Endothelial cell (in vitro differentiated cells): ENCODE data around the gene MED6. TPM values are rescaled to one million over a fixed set of nuclear protein-coding genes. Genes with fewer than 3 reads are reported as not detected.

ENCODE experiments used
- DNase-seq: peaks from one replicate; pipeline ENCODE4 v3.0.0; 2021; ENCODE audit warnings: low spot score
- H3K27ac Mint-ChIP-seq: one replicate; pipeline ENCODE4 v1.8.0; 2021; ENCODE audit warnings: mixed read lengths, inconsistent platforms; ENCODE audit not compliant: unreplicated experiment
- H3K27me3 Mint-ChIP-seq: one replicate; pipeline ENCODE4 v1.8.0; 2021; ENCODE audit warnings: mild to moderate bottlenecking, moderate library complexity, mixed read lengths, inconsistent platforms; ENCODE audit not compliant: unreplicated experiment
- H3K36me3 Mint-ChIP-seq: one replicate; pipeline ENCODE4 v1.8.0; 2021; ENCODE audit warnings: mild to moderate bottlenecking, low read depth, mixed read lengths, inconsistent platforms; ENCODE audit not compliant: unreplicated experiment
- H3K4me1 Mint-ChIP-seq: one replicate; pipeline ENCODE4 v1.8.0; 2021; ENCODE audit warnings: mild to moderate bottlenecking, mixed read lengths, inconsistent platforms; ENCODE audit not compliant: unreplicated experiment
- H3K4me3 Mint-ChIP-seq: one replicate; pipeline ENCODE4 v1.8.0; 2021; ENCODE audit warnings: mild to moderate bottlenecking, mixed read lengths, inconsistent platforms; ENCODE audit not compliant: unreplicated experiment
- H3K9me3 Mint-ChIP-seq: one replicate; pipeline ENCODE4 v1.8.0; 2021; ENCODE audit warnings: mixed read lengths, inconsistent platforms; ENCODE audit not compliant: unreplicated experiment
- total RNA-seq: library from RNA; stranded (reverse); fragmentation: NEBNext Ultra II Directional; extraction: Animal tissue kit (Norgen Biotek cat#: 25700); gene quantifications from one replicate; pipeline ENCODE4 v1.2.1, GENCODE V29; 2021; ENCODE audit not compliant: unreplicated experiment
- TF ChIP-seq, protein P1 (sequence below): fragments of 200-600 bp; sonication (generic); IDR thresholded peaks from one replicate; pipeline ENCODE4 v1.5.0; 2021; ENCODE audit warnings: antibody characterized with exemption; ENCODE audit not compliant: unreplicated experiment

The MED6 gene
- total RNA-seq, 1 donor from 2014 or later, result 48.4 TPM

GRCh38 chr14:70645892-70646291 lies 45.4 kb upstream of the MED6 start:
- TF ChIP-seq, protein P1, sequence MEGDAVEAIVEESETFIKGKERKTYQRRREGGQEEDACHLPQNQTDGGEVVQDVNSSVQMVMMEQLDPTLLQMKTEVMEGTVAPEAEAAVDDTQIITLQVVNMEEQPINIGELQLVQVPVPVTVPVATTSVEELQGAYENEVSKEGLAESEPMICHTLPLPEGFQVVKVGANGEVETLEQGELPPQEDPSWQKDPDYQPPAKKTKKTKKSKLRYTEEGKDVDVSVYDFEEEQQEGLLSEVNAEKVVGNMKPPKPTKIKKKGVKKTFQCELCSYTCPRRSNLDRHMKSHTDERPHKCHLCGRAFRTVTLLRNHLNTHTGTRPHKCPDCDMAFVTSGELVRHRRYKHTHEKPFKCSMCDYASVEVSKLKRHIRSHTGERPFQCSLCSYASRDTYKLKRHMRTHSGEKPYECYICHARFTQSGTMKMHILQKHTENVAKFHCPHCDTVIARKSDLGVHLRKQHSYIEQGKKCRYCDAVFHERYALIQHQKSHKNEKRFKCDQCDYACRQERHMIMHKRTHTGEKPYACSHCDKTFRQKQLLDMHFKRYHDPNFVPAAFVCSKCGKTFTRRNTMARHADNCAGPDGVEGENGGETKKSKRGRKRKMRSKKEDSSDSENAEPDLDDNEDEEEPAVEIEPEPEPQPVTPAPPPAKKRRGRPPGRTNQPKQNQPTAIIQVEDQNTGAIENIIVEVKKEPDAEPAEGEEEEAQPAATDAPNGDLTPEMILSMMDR, result no peak
- Mint-ChIP-seq H3K4me1 (peaks cover 60% of the 10 kb centered on the region), H3K27me3 (peaks cover 4% of the 10 kb centered on the region), H3K27ac (peak overlapping the region; percentile 51), H3K4me3 (peak overlapping the region; percentile 74), H3K36me3 (peaks cover 9% of the 10 kb centered on the region), H3K9me3 (no peaks in the 10 kb centered on the region)
- DNase-seq, result no peak

DNA sequence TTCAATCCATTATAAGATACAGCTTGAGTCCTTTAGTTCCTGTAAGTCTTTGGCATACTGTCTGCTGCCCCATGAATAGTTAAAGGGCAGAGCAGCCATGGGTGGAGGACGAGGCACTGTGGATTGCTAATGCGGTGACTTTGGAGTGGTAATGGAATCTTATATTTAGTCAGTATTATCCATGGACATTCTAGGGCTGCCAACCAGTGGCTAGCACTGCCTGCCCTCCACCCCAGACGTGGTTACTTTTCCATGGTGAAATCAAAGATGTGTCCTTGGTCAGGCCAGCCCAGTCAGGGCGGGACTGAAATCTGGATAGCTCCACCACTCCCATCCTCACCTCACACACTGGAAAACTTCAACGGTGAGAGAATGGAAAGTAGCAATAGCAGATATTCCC lies 43.5 kb upstream of the MED6 start:
- peaks cover 10% of the 10 kb centered on the region for H3K27me3 Mint-ChIP-seq
- no peaks in the 10 kb centered on the region for H3K9me3 Mint-ChIP-seq
- DNase-seq, result no peak
- peaks cover 5% of the 10 kb centered on the region for H3K36me3 Mint-ChIP-seq
- no peak overlapping the region for H3K27ac Mint-ChIP-seq
- H3K4me1 Mint-ChIP-seq, result peaks cover 61% of the 10 kb centered on the region
- peak overlapping the region; percentile 96 for H3K4me3 Mint-ChIP-seq
- TF ChIP-seq, protein P1, result no peak

DNA sequence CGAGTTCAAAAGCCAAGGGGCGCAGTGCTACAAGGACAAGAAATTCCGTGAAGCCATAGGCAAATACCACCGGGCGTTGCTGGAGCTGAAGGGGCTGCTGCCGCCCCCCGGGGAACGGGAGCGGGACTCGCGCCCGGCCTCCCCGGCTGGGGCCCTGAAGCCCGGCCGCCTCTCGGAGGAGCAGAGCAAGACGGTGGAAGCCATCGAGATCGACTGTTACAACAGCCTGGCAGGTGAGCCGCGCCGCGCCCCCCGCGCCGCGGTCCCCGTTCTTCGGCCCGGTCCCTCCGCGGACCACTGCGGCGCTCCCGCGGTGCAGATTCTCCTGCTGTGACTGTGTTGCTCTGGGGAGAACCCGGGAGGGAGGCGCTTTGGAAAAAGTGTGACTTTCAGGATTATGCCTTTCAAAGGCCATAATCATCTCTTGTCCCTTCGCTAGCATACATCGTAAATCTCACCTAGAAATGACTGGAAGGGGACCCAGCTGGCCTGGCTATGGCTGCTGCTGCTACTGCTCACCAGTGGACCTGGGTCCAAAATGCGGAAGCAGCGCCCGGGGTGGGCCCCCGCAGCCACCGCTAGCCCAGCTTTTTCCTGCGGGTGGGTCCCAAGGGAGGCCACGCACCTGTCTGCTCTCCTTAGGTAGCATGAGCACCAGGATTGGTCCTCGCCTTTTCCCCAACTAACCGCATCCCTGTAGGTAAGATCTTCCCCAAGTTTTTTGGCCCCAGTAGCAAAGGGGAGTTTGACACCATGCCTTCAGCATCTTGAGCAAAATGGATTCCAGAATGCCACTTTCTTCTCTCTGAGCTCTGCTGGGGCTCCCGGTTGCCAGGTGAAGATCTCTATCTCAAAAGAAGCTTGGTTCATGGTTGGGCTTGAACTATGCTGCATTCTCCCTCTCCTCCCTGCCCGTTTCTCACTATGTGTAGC lies 42.1 kb upstream of the MED6 start:
- Mint-ChIP-seq H3K4me3 (peak overlapping the region; percentile 96), H3K9me3 (no peaks in the 10 kb centered on the region), H3K4me1 (peaks cover 47% of the 10 kb centered on the region), H3K27me3 (peaks cover 10% of the 10 kb centered on the region), H3K27ac (peak overlapping the region; percentile 74), H3K36me3 (peaks cover 5% of the 10 kb centered on the region)
- DNase-seq, result peak; percentile 14
- TF ChIP-seq, protein P1, result no peak

DNA sequence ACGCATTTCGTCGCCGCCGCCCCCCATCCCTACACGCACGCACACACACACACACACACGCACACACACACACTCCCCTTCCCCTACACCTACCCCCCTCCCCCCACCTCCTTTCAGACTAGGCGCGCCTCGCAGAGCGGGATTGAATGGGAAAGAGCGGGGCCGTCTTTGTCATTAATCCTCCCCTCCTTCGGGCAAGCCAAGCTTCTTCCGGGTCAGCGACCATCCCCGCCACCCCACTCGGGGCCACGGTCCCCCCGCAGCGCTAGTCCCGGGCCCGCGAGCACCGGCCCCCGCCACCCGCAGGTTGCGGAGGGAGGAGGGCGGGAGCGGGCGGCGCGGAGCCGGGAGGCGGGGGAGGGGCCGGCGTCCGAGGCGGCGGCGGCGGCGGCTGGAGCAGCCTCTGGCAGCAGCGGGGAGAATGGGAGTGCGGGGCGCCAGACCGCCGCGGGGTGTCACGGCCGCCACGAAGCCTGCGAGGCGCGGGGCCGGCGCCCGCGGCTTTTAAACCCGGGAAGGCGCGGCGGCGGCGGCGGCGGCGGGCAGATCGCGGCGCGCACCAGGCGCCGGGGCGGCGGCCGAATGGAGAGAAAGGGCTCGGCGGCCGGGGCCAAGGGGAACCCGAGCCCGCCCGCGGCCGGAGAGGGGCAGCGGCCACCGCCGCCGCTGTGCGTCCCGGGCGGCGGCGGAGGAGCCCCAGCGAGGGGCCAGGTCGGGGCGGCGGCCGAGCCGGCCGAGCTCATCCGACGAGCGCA lies 41.3 kb upstream of the MED6 start, which contains the start of gene TTC9:
Gene TTC9 (plus strand): TSS at position 369 of the 755 bp plus-strand sequence. CDS start 214 bp downstream, at position 583.
- H3K9me3 Mint-ChIP-seq, result no peaks in the 10 kb centered on the region
- H3K4me1 Mint-ChIP-seq, result peaks cover 44% of the 10 kb centered on the region
- TF ChIP-seq, protein P1, result no peak
- peak; percentile 49 for DNase-seq
- H3K27me3 Mint-ChIP-seq, result peaks cover 10% of the 10 kb centered on the region
- peak within 1 kb of the TSS; percentile 98 for H3K4me3 Mint-ChIP-seq
- H3K27ac Mint-ChIP-seq, result peak within 1 kb of the TSS; percentile 74
- H3K36me3 Mint-ChIP-seq, result peaks cover 5% of the 10 kb centered on the region
